ENCODE results near the gene TMEM229B.

TMEM229B gene

GRCh38 chr14:67487937-67488893 lies at the start of gene TMEM229B:
Gene TMEM229B, minus strand, starts transcription at chr14:67488721. Its CDS starts 14,798 bp downstream, at chr14:67473923.
- no peak for DNase-seq (ENCODE audit: extremely low read depth, low read depth)
- H3K4me3 ChIP-seq (replicated peaks; ENCODE audit: low read depth, low read length): no peak within 1 kb of the TSS
- TF ChIP-seq CTCF (IDR thresholded peaks at IDR 0.05; ENCODE audit: low read depth, low read length, missing control alignments): no peak

- DNase-seq (ENCODE audit: extremely low read depth, low read depth): no peak
- no peak overlapping the region for H3K4me3 ChIP-seq (replicated peaks; ENCODE audit: low read depth, low read length)
- TF ChIP-seq CTCF (IDR thresholded peaks at IDR 0.05; ENCODE audit: low read depth, low read length, missing control alignments): no peak
These were observed 49.2 kb upstream of the TMEM229B start for GRCh38 chr14:67537736-67538135.

GRCh38 chr14:67536087-67536486 lies 47.6 kb upstream of the TMEM229B start:
- H3K4me3 ChIP-seq (replicated peaks; ENCODE audit: low read depth, low read length): no peak overlapping the region
- no peak for DNase-seq (ENCODE audit: extremely low read depth, low read depth)
- TF ChIP-seq CTCF (IDR thresholded peaks at IDR 0.05; ENCODE audit: low read depth, low read length, missing control alignments): no peak

- no peak for TF ChIP-seq CTCF (IDR thresholded peaks at IDR 0.05; ENCODE audit: low read depth, low read length, missing control alignments)
- DNase-seq (ENCODE audit: extremely low read depth, low read depth): no peak
- H3K4me3 ChIP-seq (replicated peaks; ENCODE audit: low read depth, low read length): peak overlapping the region; percentile 52
These were observed 45.2 kb upstream of the TMEM229B start for GRCh38 chr14:67533754-67534085.

- no peak for DNase-seq (ENCODE audit: extremely low read depth, low read depth)
- TF ChIP-seq CTCF (IDR thresholded peaks at IDR 0.05; ENCODE audit: low read depth, low read length, missing control alignments): no peak
- H3K4me3 ChIP-seq (replicated peaks; ENCODE audit: low read depth, low read length): peak within 1 kb of the TSS; percentile 52
These were observed 44.7 kb upstream of the TMEM229B start, which contains the start of gene PLEKHH1 for GRCh38 chr14:67532998-67533753. Gene PLEKHH1, plus strand, starts transcription at chr14:67533290. Its CDS starts 8,578 bp downstream, at chr14:67541868.

- TF ChIP-seq CTCF (IDR thresholded peaks at IDR 0.05; ENCODE audit: low read depth, low read length, missing control alignments): no peak
- DNase-seq (ENCODE audit: extremely low read depth, low read depth): no peak
- H3K4me3 ChIP-seq (replicated peaks; ENCODE audit: low read depth, low read length): peak overlapping the region; percentile 52
These were observed 44.1 kb upstream of the TMEM229B start for GRCh38 chr14:67532606-67532997.

Measured in HFF-Myc (cell line).